GM18499 (cell line): ENCODE results near the gene PCDH15.
A peak's percentile ranks its signal among the peaks of the same experiment; 100 is the strongest.
"Not testable (repeated sequence)": the region's sequence is repeated elsewhere in the genome, so short reads cannot be mapped to it uniquely, and the experiment has no call there.

Source experiments
- ATAC-seq: cut with Tn5 transposase; IDR thresholded peaks from one replicate; pipeline ENCODE4 v1.9.1; 2021; ENCODE audit warnings: moderate number of reproducible peaks; ENCODE audit not compliant: insufficient read depth, unreplicated experiment

Gene PCDH15

DNA sequence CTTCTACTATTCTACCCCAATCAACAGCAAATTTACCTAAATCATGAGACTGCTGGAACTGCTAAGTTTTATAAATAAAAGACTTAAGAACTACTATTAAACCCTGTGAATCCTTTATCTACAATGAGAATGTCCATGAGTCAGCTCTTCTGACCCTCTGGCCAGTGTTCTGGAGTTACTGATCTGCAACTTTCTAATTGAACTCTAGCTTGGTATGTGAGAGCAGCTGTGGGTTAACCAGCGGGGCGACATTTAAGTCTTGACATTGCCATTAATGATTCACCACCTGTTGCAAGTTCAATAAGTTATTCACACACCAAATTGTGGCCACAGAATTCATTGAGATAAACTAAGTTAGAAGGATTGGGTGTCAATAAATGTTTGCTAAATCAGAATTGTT, 359.8 kb downstream of the PCDH15 start:
- ATAC-seq: no peak

DNA sequence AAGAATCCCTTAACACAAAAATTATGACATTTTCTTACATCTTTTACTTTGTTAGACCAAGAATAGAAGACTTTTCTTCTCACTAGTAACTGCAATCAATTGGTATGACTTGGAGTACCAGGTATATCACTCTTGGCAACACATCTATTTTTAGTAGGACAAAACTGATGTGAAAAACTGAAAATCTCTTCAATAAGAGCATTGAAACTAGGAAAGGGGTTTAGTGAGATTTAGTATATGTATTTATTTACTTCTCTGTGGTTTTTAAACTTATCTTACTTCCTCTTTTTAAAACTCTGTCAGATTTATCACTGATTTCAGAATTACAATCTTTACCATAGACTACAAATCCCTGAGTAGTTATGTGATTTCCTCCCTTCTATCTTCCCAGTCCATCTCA, 366.2 kb downstream of the PCDH15 start:
- peak; percentile 79 for ATAC-seq

DNA sequence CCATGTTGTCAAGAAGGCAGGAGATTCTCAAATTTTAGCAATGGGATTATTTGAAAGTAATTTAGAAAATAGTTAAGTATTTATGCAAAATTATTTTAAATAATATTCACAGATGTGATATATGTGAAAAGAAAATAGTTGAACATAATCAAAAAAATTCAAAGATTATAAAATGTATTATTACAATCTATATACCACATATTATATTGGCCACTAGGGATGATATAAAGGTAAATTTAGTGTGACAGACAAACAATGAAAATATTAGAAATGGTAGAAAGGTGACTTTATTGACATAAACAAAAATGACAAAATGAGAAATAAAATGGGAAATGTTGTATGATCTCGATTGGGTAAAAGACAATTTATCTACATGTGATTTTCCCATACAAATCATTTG, 385.5 kb downstream of the PCDH15 start:
- ATAC-seq: no peak

DNA sequence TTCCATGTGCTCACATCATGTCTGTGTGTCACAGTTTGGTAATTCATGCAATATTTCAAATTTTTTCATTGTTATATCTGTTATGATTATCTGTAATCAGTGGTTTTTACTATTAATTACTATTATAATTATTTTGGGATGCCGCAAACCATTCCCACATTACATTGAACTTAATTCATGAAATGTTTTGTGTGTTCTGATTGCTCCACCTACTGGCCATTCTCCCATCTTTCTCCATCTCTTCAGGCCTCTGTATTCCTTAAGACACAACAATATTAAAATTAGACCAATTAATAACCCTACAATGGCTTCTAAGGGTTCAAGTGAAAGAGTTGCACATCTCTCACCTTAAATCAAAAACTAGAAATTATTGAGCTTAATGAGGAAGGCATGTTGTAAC, 398.5 kb downstream of the PCDH15 start:
- no peak for ATAC-seq

DNA sequence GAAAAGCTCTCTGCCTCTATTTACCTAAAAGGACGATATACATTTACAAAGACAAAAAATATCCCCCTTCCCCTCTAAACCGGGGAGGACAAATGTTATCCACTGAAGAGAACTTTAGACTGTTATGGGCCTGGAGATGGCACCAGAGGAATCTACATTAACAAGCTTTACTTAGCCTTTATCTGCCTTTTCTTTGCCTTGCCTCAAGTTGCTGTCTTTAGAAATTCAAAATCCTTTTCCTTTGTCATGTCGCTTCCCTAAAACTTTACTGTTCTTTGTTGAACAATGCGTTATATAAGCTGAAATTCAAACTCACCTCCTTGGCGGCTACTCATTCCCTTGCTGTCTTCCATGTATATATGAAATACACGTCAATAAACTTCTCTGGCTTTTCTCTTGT, 405.0 kb downstream of the PCDH15 start:
- ATAC-seq: no peak

DNA sequence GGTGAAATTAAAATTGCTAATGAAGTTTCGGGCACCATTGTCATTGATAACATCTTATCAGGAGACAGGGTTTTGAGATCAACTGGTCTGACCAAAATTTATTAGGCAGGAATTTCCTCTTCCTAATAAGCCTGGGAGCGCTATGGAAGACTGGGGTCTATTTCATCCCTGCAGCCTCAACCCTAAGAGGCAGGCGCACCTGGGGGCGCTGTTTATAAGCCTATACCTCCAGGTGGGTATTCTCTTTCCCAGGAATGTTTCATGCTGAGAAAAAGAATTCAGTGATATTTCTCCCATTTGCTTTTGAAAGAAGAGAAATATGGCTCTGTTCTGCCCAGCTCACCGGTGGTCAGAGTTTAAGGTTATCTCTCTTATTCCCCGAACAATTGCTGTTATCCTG, 406.4 kb downstream of the PCDH15 start:
- not testable (repeated sequence) for ATAC-seq

DNA sequence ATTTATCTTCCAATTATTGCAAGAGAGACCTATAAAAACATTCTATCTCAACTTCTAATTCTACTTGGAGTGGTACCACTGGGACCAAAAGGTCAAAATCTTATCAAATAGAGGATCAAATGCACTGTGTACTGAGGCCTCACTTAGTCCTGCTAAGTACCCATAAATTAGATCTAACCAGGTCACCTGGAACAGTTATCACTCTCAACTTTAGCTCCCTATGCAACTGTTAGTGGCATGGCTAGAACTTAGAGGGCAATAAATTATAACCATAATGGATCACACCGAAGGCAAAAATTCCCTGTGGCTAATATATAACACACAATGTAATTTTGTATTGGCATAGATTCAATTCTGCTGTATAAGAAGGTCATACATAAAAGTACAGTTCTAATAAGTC, 428.9 kb downstream of the PCDH15 start:
- no peak for ATAC-seq

DNA sequence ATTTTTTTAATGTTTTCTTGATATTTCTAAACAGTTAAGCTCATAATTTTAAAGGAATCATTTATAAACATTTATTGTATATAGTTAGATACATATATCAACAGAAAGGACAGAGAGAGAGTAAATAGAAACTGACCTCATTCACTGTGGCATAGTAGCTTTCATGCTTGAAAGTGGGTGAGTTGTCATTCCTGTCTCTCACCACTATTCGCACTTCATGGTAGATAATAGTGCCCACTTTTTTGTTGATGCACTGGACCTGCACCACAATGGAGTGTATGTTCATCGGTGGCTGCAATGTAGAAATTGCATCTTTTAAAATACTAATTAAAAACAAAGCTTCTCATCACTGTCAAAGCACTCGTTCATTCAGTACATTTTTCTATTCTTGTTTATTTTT, 432.0 kb downstream of the PCDH15 start:
- ATAC-seq: no peak

DNA sequence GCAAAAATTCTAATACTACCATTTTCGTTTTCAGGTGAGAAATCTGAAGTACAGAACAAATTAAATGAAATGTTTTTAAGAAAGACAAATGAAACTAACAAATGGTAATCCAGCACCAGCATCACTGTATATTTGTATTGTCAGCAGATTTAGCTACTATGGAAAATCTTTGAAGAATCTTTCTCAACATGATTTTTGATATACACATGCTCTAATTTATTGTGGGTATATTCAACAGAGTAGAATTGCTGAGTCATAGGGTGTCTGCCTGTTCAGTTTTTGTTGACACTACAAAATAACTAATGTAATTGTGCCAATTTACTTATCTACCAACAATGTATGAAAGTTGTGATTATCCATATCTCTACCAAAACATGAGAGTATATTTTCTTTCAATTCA, 437.6 kb downstream of the PCDH15 start:
- no peak for ATAC-seq

DNA sequence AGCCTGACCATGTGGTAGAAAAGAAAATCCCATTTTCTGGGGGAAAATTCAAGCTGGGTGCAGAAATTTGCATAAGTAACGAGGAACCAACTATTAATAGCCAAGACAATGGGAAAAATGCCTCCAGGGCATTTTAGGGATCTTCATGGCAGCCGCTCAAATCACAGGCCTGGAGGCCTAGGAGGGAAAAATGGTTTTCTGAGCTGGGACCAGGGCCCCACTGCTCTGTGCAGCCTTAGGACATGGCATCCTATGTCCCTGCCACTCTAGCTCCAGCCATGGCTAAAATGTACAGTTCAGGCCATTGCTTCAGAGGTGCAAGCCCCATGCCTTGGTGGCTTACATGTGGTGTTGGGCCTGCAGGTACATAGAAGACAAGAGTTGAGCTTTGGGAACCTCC, 459.0 kb downstream of the PCDH15 start:
- no peak for ATAC-seq

DNA sequence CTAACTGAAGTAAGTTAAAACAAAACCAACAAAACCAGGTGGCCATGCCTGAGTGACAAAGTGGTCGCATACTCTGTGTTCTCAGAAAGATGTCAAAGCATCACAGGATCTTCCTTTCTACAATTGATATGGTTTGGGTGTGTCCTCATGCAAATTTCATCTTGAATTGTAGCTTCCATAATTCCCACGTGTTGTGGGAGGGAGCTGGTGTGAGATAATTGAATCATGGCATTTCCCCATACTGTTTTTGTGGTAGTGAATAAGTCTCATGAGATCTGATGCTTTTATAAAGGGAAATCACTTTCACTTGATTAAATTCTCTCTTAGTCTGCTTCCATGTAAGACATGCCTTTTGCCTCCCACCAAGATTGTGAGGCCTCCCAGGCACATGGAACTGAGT, 465.7 kb downstream of the PCDH15 start:
- no peak for ATAC-seq

DNA sequence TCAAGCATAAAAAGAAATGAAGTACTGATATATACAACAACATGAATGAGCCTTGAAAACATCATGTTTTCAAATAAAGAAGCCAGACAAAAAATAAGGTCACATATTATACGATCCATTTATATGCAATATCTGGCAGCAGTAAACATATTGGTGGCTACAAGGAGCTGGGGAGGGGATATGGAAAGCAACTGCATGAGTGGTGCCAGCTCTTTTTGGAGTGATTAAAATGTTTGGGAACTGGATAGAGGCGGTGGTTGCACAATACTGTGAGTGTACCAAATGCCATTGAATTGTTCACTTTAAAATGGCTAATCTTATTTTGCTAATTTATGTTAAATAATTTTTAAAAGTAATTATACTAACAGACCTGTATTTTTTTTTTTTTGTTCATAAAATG, 481.7 kb downstream of the PCDH15 start:
- ATAC-seq: no peak

DNA sequence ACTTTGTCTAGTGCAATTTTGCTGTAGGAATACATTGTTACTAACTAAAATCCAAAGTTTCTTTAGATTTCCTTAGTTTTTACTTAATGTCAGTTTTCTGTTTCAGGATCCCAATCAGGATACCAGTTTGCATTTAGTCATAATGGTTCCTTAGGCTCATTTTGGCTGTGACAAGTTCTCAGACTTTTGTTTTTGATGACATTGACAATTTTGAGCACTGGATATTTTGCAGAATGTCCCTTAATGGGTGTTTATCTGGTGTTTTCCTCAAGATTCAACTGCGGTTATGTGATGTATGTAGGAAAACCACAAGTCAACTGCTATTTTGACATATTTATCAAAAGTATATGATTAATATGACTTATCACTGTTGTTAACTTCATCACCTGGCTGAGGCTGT, 482.6 kb downstream of the PCDH15 start:
- no peak for ATAC-seq

DNA sequence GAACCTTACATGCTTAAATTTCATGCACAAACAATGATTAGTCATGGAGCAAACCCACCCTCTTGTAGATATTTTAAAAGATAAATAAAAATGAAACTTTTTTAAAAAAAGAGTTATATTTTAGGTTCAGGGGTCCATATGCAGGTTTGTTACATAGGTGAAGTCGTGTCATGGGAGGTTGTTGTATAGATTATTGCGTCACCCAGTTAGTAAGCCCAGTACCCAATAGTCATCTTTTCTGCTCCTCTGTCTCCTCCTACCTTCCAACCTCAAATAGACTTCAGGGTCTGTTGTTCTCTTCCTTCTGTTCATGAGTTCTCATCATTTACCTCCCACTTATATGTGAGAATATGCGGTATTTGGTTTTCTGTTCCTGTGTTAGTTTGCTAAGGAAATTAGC, 486.6 kb downstream of the PCDH15 start:
- ATAC-seq: no peak

DNA sequence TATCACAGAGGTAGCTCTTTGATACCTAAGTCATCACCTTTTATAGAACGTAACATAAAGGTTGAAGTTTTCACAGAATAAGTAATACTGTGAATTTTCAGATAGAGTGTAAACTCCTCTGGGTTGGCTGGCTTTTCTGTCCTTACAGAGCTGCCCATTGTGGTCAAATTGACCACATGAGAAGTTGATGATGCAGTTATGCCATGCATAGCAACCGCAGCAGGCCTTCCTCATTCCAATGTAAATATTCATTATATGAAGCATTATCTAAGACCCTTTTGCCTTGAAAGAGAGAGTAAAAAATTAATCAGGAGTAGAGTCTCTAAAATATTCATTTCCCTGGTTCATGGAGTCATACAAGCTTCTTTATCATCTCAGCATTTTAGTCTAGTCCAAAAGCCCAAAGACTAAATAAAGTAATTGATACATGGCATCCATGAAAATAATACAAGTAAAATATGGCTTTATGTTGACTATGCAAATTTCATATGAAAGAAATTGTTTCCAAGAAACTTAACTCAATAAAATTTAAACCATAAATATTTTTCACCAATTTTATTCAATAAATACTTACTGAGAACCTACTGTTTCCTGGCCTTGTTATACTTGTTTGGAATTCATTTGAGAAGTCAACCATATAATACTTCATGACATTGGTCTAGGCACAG, 516.4 kb downstream of the PCDH15 start:
- ATAC-seq: no peak

DNA sequence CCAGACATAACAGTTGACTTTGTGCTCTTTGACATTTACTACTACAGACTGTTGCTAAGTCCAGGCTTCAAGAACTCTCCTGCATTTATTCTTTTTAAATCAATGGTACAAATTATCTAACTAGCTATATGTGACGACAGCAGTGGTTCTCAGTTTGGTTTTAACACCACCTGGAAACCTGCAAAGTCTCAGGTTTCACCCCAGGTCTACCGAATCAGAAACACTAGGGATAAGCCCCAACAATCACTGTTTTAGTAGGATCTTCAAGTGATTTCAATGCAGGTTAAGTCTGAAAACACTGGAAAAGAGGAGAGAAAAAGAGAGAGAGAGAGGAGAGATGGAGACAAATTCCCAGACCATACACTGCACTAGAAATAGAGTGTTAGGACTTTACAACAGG, 519.0 kb downstream of the PCDH15 start:
- ATAC-seq: no peak

DNA sequence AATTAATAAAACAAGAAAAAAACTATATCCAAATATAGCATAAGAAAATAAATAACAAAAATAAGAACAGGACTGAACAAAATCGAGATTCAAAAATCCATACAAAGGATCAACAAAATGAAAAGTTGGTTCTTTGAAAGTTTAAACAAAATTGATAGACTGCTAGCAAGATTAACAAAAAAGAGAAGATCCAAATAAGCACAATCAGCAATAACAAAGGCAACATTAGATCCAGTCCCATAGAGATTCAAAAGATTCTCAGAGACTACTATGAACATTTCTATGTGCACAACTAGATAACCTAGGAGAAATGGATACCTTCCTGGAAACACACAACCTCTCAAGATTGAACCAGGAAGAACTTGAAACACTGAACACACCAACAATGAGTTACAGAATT, 534.6 kb downstream of the PCDH15 start:
- no peak for ATAC-seq

DNA sequence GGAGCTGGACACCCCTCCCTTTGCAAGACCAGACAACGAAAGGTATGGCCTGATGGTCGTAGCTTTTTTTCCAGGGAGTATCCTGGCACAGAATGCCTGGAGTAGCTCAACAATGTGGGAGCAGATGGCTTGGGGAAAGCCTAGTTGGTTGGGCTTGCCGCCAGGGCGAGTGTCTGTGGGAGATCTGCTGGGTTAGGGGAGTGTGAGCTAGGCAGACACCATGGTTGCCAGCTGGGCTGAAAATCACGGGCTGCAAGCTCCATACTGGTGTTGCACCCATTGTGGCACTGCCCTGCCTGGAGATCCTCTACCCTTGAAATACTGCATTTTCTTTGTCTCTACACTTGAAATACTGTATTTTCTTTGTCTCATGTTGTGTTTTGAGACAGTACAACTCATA, 538.3 kb downstream of the PCDH15 start:
- no peak for ATAC-seq

DNA sequence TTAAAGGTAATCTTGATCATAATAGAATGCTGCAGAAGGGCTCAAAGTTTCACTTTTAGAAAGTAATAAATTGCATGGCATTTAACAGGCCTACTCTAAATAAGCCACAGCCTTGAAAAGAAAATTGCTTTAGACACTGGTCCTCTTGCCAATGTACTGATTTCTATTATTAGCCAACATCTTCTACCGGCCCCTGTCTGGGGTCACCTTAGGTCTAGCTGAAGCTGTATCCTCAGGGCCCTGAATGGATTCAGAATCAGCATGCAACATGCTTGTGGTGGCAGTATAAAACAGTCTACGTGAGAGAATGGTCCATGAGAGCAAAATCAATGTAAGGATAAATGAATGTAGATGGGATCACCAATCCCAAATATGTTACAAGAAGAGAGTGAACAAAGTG, 541.9 kb downstream of the PCDH15 start:
- ATAC-seq: no peak

DNA sequence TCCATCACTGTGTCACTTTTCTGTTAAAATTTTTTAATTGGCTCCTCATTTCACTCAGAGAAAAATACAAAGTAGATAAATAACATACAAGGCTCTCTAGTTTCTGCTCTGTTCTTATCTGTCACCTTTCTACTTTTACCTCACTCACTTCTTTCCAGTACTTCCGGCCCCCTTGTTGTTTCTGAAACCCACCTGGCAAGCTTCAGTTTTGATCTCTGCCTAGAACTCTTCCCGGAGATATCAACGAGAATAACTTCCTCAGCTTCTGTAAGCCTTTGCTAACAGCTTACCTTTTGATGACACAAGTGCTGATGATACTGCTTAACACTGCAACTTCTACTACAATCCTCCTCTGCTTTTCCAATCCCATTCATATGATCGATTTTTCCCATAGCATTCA, 566.2 kb downstream of the PCDH15 start:
- no peak for ATAC-seq

DNA sequence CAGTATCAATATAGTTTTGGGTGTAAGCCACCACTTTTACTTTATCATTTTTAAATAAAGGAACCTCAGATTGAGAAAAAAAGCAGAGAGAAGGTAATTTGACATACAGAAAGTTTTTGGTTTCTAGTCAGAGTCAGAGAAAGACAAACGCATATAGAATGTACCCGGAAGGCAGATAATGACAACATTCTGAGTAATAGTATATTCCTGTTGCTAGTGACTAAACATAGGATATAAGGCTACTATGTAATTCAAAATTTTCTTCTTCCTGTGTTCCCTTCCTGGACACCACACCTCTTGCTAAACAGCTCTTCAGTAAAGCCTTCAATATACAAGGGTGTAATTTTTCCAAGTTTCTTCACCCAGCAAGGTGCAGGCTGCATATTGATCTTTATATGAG, 597.6 kb downstream of the PCDH15 start:
- no peak for ATAC-seq

DNA sequence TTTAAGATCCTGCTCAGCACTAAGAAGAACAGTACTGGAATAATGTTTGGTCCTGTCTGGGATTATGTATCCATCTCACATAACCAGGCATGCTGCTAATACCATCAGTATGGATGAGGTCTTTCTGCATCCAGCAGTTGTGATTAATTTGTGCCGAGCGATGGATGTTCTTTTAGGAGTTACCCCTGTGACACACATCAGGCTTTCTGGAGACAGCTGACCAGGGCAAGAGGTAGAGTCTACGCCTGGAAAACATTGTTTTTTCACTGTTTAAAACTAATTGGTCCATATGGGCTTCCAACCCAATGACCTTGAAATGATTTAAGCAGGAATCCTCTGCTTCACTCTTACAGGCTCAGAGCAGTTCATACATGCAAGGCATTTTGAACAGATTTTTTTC, 603.0 kb downstream of the PCDH15 start:
- no peak for ATAC-seq

DNA sequence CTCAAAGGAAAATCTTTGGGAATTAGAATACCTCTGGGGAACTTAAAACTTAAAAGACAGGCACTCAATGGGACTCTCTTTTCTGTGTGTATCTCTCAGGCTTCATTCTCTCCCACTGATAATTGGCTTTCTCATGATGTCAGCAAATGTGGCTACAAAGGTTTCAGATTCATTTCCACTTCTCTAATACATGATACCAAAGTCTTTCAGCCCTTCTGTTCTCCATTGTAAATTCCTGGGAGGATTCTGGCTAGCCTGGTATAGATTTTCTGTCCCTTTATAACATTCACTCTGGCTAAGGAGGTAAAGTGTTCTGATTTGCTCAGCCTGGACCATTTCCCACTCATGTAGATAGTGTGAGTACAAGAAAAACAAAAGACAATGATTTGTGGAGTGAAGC, 606.2 kb downstream of the PCDH15 start:
- ATAC-seq: no peak
